ENCODE results near the gene TAS2R41.

DNA sequence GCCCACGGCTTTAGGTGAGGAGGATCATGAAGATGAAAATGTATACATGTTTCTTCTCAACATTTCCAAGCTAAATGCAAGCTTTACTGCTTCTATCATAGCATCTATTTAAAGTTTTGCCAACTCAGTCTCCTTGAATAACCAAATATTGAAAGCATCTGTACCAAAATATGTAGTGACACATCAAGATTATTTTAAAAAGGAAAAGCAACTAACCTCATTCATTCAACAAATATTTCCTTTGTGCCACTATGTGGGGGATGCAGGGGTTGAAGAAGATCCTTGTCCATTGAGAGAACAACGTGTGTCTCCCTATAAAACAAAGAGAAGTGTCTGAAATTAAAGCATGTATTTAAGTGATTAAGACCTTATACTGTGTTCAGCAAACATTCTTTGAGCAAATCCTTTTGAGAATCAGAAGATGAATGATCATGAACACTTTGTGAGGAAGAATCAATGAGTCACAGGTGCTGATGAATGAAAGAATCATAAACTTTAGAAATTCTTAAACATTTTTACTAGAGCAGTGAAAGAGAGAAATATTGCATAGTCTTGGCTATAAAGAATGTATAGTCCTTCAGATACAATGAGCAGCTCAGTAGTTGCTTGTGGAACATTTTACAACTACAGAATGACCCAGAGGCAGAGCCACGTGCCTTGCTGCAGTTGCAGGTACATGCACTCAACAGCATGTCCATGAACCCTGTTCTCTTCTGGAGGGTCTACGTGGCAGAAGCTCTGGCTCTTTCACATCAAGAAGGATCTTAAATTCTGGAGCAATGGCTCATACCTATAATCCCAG lies 20.5 kb upstream of the TAS2R41 start:
- TF ChIP-seq, protein P1, sequence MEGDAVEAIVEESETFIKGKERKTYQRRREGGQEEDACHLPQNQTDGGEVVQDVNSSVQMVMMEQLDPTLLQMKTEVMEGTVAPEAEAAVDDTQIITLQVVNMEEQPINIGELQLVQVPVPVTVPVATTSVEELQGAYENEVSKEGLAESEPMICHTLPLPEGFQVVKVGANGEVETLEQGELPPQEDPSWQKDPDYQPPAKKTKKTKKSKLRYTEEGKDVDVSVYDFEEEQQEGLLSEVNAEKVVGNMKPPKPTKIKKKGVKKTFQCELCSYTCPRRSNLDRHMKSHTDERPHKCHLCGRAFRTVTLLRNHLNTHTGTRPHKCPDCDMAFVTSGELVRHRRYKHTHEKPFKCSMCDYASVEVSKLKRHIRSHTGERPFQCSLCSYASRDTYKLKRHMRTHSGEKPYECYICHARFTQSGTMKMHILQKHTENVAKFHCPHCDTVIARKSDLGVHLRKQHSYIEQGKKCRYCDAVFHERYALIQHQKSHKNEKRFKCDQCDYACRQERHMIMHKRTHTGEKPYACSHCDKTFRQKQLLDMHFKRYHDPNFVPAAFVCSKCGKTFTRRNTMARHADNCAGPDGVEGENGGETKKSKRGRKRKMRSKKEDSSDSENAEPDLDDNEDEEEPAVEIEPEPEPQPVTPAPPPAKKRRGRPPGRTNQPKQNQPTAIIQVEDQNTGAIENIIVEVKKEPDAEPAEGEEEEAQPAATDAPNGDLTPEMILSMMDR (optimal IDR thresholded peaks at IDR 0.05 in 1 of 3, IDR thresholded peaks at IDR 0.05 in 1 of 3, conservative IDR thresholded peaks at IDR 0.05 in 1 of 3; ENCODE audit: extremely low read depth in 1 of 3, insufficient read depth in 2 of 3, low read length in 3 of 3): no peak
- TF ChIP-seq EZH2 (IDR thresholded peaks at IDR 0.05; ENCODE audit: low read length): no peak
